Activated CD4-positive, alpha-beta T cell treated with anti-CD3 and anti-CD28 coated beads, Interleukin-2, amount 10 ng/mL, durations not matched to agents 24 days and 14 days (primary cell): ENCODE data around the gene FHL3. TPM values are rescaled to one million over a fixed set of nuclear protein-coding genes. Genes with fewer than 3 reads are reported as not detected.

Source experiments
- DNase-seq: peaks from one replicate; pipeline ENCODE4 v3.0.0; 2022
- H3K27ac Mint-ChIP-seq: one replicate; pipeline ENCODE4 v1.8.0; 2022; ENCODE audit warnings: mild to moderate bottlenecking, mixed read lengths
- H3K27me3 Mint-ChIP-seq: one replicate; pipeline ENCODE4 v1.8.0; 2022; ENCODE audit warnings: mixed read lengths
- H3K36me3 Mint-ChIP-seq: one replicate; pipeline ENCODE4 v1.8.0; 2022; ENCODE audit warnings: low read depth, mild to moderate bottlenecking, mixed read lengths
- H3K4me1 Mint-ChIP-seq: one replicate; pipeline ENCODE4 v1.8.0; 2021; ENCODE audit warnings: mixed read lengths
- H3K4me3 Mint-ChIP-seq: one replicate; pipeline ENCODE4 v1.8.0; 2022; ENCODE audit warnings: mild to moderate bottlenecking, moderate library complexity, mixed read lengths
- H3K9me3 Mint-ChIP-seq: one replicate; pipeline ENCODE4 v1.8.0; 2021; ENCODE audit warnings: mixed read lengths
- intact Hi-C: fragments of 100-400 bp; cut with micrococcal nuclease; formaldehyde crosslinking; loops from one replicate; pipeline ENCODE4 v1.15.1; 2023
- total RNA-seq: library from RNA; stranded (reverse); gene quantifications from 2 replicates; pipeline ENCODE4 v1.2.3, GENCODE V29; 2022

The FHL3 gene
- total RNA-seq: 40.8 and 41.9 TPM in 2 replicates

- peak within 1 kb of the TSS; percentile 99 for H3K4me3 Mint-ChIP-seq
- H3K27me3 Mint-ChIP-seq: no peaks in the 10 kb centered on the region
- H3K36me3 Mint-ChIP-seq: peaks cover 21% of the 10 kb centered on the region
- DNase-seq: peak; percentile 83
- intact Hi-C loops: no loop called here
- peaks cover 47% of the 10 kb centered on the region for H3K4me1 Mint-ChIP-seq
- H3K27ac Mint-ChIP-seq: peak within 1 kb of the TSS; percentile 93
- H3K9me3 Mint-ChIP-seq: no peaks in the 10 kb centered on the region
Measured at GRCh38 chr1:38005195-38006007, at the start of gene FHL3. TSS of gene FHL3 (minus strand) at chr1:38005514. CDS start at chr1:37999412, 6,102 bp downstream.

GRCh38 chr1:38053416-38054091, 48.2 kb upstream of the FHL3 start:
- H3K4me1 Mint-ChIP-seq: peaks cover 13% of the 10 kb centered on the region
- intact Hi-C loops: no loop called here
- H3K27ac Mint-ChIP-seq: no peak overlapping the region
- no peaks in the 10 kb centered on the region for H3K9me3 Mint-ChIP-seq
- H3K4me3 Mint-ChIP-seq: no peak overlapping the region
- no peaks in the 10 kb centered on the region for H3K36me3 Mint-ChIP-seq
- H3K27me3 Mint-ChIP-seq: peaks cover 27% of the 10 kb centered on the region
- no peak for DNase-seq

- intact Hi-C loops: no loop called here
- Mint-ChIP-seq H3K36me3 (no peaks in the 10 kb centered on the region), H3K27ac (no peak overlapping the region), H3K4me3 (no peak overlapping the region), H3K4me1 (peaks cover 13% of the 10 kb centered on the region), H3K27me3 (peaks cover 34% of the 10 kb centered on the region), H3K9me3 (no peaks in the 10 kb centered on the region)
- DNase-seq: no peak
Measured at GRCh38 chr1:38052750-38053415, 47.6 kb upstream of the FHL3 start.

GRCh38 chr1:38051079-38051543, 45.8 kb upstream of the FHL3 start:
- H3K4me1 Mint-ChIP-seq: peaks cover 13% of the 10 kb centered on the region
- DNase-seq: no peak
- no peak overlapping the region for H3K4me3 Mint-ChIP-seq
- no peak overlapping the region for H3K27ac Mint-ChIP-seq
- intact Hi-C loops: no loop called here
- no peaks in the 10 kb centered on the region for H3K9me3 Mint-ChIP-seq
- peaks cover 38% of the 10 kb centered on the region for H3K27me3 Mint-ChIP-seq
- H3K36me3 Mint-ChIP-seq: no peaks in the 10 kb centered on the region

- Mint-ChIP-seq H3K4me3 (no peak overlapping the region), H3K4me1 (peaks cover 13% of the 10 kb centered on the region), H3K27me3 (peaks cover 35% of the 10 kb centered on the region), H3K9me3 (no peaks in the 10 kb centered on the region), H3K36me3 (no peaks in the 10 kb centered on the region), H3K27ac (no peak overlapping the region)
- intact Hi-C loops: no loop called here
- no peak for DNase-seq
Measured at GRCh38 chr1:38050397-38051078, 45.2 kb upstream of the FHL3 start.

- Mint-ChIP-seq H3K36me3 (no peaks in the 10 kb centered on the region), H3K27ac (peak overlapping the region; percentile 58), H3K9me3 (no peaks in the 10 kb centered on the region), H3K4me3 (peak overlapping the region; percentile 81), H3K4me1 (peaks cover 13% of the 10 kb centered on the region), H3K27me3 (peaks cover 43% of the 10 kb centered on the region)
- no peak for DNase-seq
- intact Hi-C loops: loop anchor here (1.0 to 5.0 kb wide), 2 partner anchors 17 to 770 kb away; no protein-coding TSS in a partner anchor
Measured at GRCh38 chr1:38047603-38048141, 42.4 kb upstream of the FHL3 start.

- peak; percentile 91 for DNase-seq
- Mint-ChIP-seq H3K9me3 (no peaks in the 10 kb centered on the region), H3K4me3 (peak overlapping the region; percentile 81), H3K4me1 (peaks cover 9% of the 10 kb centered on the region), H3K36me3 (no peaks in the 10 kb centered on the region), H3K27ac (peak overlapping the region; percentile 58), H3K27me3 (peaks cover 48% of the 10 kb centered on the region)
- intact Hi-C loops: loop anchor here (1.0 to 5.0 kb wide), 3 partner anchors 17 to 770 kb away; partner anchors contain the start of gene UTP11
Measured at GRCh38 chr1:38046884-38047602, 41.7 kb upstream of the FHL3 start.

- H3K27me3 Mint-ChIP-seq: peaks cover 52% of the 10 kb centered on the region
- peak within 1 kb of the TSS; percentile 58 for H3K27ac Mint-ChIP-seq
- no peak for DNase-seq
- H3K4me3 Mint-ChIP-seq: peak within 1 kb of the TSS; percentile 81
- intact Hi-C loops: loop anchor here (1.0 to 5.0 kb wide), 2 partner anchors 34 to 771 kb away; partner anchors contain the start of gene UTP11
- H3K9me3 Mint-ChIP-seq: no peaks in the 10 kb centered on the region
- H3K36me3 Mint-ChIP-seq: no peaks in the 10 kb centered on the region
- peaks cover 9% of the 10 kb centered on the region for H3K4me1 Mint-ChIP-seq
Measured at GRCh38 chr1:38046333-38046883, 41.1 kb upstream of the FHL3 start, which contains the start of gene POU3F1. TSS of gene POU3F1 (minus strand) at chr1:38046793. CDS start at chr1:38046743, 50 bp downstream.

GRCh38 chr1:38045401-38046332, 40.4 kb upstream of the FHL3 start:
- DNase-seq: peak; percentile 68
- Mint-ChIP-seq H3K4me3 (peak overlapping the region; percentile 30), H3K36me3 (no peaks in the 10 kb centered on the region), H3K27ac (no peak overlapping the region), H3K27me3 (peaks cover 59% of the 10 kb centered on the region), H3K9me3 (no peaks in the 10 kb centered on the region), H3K4me1 (peaks cover 9% of the 10 kb centered on the region)
- intact Hi-C loops: loop anchor here (1.0 to 5.0 kb wide), 2 partner anchors 33 to 772 kb away; partner anchors contain the start of gene UTP11

- intact Hi-C loops: loop anchor here (5.0 kb wide), 1 partner anchor 773 kb away; no protein-coding TSS in a partner anchor
- Mint-ChIP-seq H3K4me3 (peak overlapping the region; percentile 70), H3K9me3 (no peaks in the 10 kb centered on the region), H3K36me3 (no peaks in the 10 kb centered on the region), H3K4me1 (peaks cover 11% of the 10 kb centered on the region), H3K27me3 (peaks cover 65% of the 10 kb centered on the region), H3K27ac (peak overlapping the region; percentile 57)
- DNase-seq: no peak
Measured at GRCh38 chr1:38044221-38045215, 39.2 kb upstream of the FHL3 start.
